A673 (cell line): ENCODE data around the gene ATG7. TPM values are rescaled to one million over a fixed set of nuclear protein-coding genes. Genes with fewer than 3 reads are reported as not detected.

Experiments used
- BruUV-seq: library from RNA; stranded (reverse); fragments of 400-500 nt; replicated peaks from 2 replicates; lab custom pipeline; 2021; lab: Mats Ljungman, UMichigan
- CTCF ChIA-PET: fragments of 300-600 bp; sonication (Branson Sonifier 250); formaldehyde crosslinking; loops from one replicate; lab custom pipeline; 2022; ENCODE audit warnings: antibody characterized with exemption; lab: Charles Lee
- POLR2A ChIA-PET: fragments of 300-600 bp; sonication (Branson Sonifier 250); formaldehyde crosslinking; loops from one replicate; lab custom pipeline; 2022; ENCODE audit warnings: antibody characterized with exemption; ENCODE audit not compliant: low non-redundant PET; lab: Charles Lee
- DNase-seq: peaks from one replicate; pipeline ENCODE4 v3.0.0-alpha.2; 2015; ENCODE audit warnings: low spot score
- H3K27ac ChIP-seq: fragments of 200-600 bp; sonication (generic); 2 replicates; pipeline ENCODE4 v1.5.1; 2016; ENCODE audit warnings: mixed run types, low read depth, mild to moderate bottlenecking, mixed read lengths, antibody characterized with exemption, low read length; ENCODE audit not compliant: poor library complexity, severe bottlenecking
- H3K27me3 ChIP-seq: fragments of 200-600 bp; sonication (generic); replicated peaks from 2 replicates; pipeline ENCODE4 v1.6.1; 2017; ENCODE audit warnings: mixed run types, low read depth, mild to moderate bottlenecking, mixed read lengths, antibody characterized with exemption, low read length; ENCODE audit not compliant: insufficient read depth, poor library complexity
- H3K36me3 ChIP-seq: fragments of 200-600 bp; sonication (generic); 2 replicates; pipeline ENCODE4 v1.6.1; 2016; ENCODE audit warnings: mixed run types, mild to moderate bottlenecking, mixed read lengths, antibody characterized with exemption, low read length; ENCODE audit not compliant: insufficient read depth, poor library complexity, severe bottlenecking
- H3K4me1 ChIP-seq: fragments of 200-600 bp; sonication (generic); 2 replicates; pipeline ENCODE4 v1.6.1; 2017; ENCODE audit warnings: mixed run types, mild to moderate bottlenecking, mixed read lengths, antibody characterized with exemption, low read length; ENCODE audit not compliant: insufficient read depth, poor library complexity, severe bottlenecking
- H3K4me3 ChIP-seq: fragments of 200-600 bp; sonication (generic); 2 replicates; pipeline ENCODE4 v1.5.1; 2016; ENCODE audit warnings: low read depth, mixed run types, mild to moderate bottlenecking, mixed read lengths, low read length; ENCODE audit not compliant: poor library complexity, severe bottlenecking
- H3K9me3 ChIP-seq: fragments of 200-600 bp; sonication (generic); 2 replicates; pipeline ENCODE4 v1.6.1; 2016; ENCODE audit warnings: mixed run types, low read depth, mild to moderate bottlenecking, mixed read lengths, antibody characterized with exemption, low read length; ENCODE audit not compliant: poor library complexity, severe bottlenecking
- CTCF ChIP-seq: fragments of 300-800, 200-600 bp; sonication (generic); conservative IDR thresholded peaks from 2 replicates; pipeline ENCODE4 v1.5.1; 2017; ENCODE audit warnings: low read depth, mild to moderate bottlenecking, antibody characterized with exemption, low read length, moderate library complexity, mixed read lengths
- EZH2 ChIP-seq: fragments of 200-600 bp; sonication (generic); IDR thresholded peaks from 2 replicates; pipeline ENCODE4 v1.6.1; 2017; ENCODE audit warnings: borderline replicate concordance, low read depth, mild to moderate bottlenecking, mixed read lengths, antibody characterized with exemption, low read length; ENCODE audit not compliant: poor library complexity, severe bottlenecking
- intact Hi-C: fragments of 100-400 bp; cut with micrococcal nuclease; formaldehyde crosslinking; loops from one replicate; pipeline ENCODE4 v1.10.0; 2022; ENCODE audit not compliant: unreplicated experiment
- total RNA-seq: library from RNA; stranded (reverse); gene quantifications from 2 replicates; pipeline ENCODE4 v1.2.3, GENCODE V29; 2021

The ATG7 gene
- total RNA-seq, 1 experiment from 2014 or later = 30.9 TPM

GRCh38 chr3:11248596-11248995 lies 23.6 kb upstream of the ATG7 start:
- CTCF ChIA-PET = no interaction called here
- no peaks in the 10 kb centered on the region for H3K36me3 ChIP-seq
- no peak for TF ChIP-seq EZH2
- TF ChIP-seq CTCF = no peak
- BruUV-seq = no TSS peak
- no peak overlapping the region for H3K27ac ChIP-seq
- intact Hi-C loops = no loop called here
- no peaks in the 10 kb centered on the region for H3K27me3 ChIP-seq
- no peak overlapping the region for H3K4me3 ChIP-seq
- DNase-seq = no peak
- H3K4me1 ChIP-seq = no peaks in the 10 kb centered on the region
- H3K9me3 ChIP-seq = no peaks in the 10 kb centered on the region
- POLR2A ChIA-PET = no interaction called here

- intact Hi-C loops = no loop called here
- Histone ChIP-seq H3K4me1 (no peaks in the 10 kb centered on the region), H3K9me3 (no peaks in the 10 kb centered on the region), H3K27me3 (no peaks in the 10 kb centered on the region), H3K4me3 (no peak overlapping the region), H3K27ac (no peak overlapping the region), H3K36me3 (no peaks in the 10 kb centered on the region)
- no peak for DNase-seq
- no TSS peak for BruUV-seq
- CTCF ChIA-PET = no interaction called here
- no peak for TF ChIP-seq EZH2
- no peak for TF ChIP-seq CTCF
- POLR2A ChIA-PET = no interaction called here
Observed at GRCh38 chr3:11250902-11251806, 21.0 kb upstream of the ATG7 start.

GRCh38 chr3:11251807-11252176 lies 20.4 kb upstream of the ATG7 start:
- Histone ChIP-seq H3K9me3 (no peaks in the 10 kb centered on the region), H3K4me1 (no peaks in the 10 kb centered on the region), H3K36me3 (no peaks in the 10 kb centered on the region), H3K27ac (no peak overlapping the region), H3K4me3 (no peak overlapping the region), H3K27me3 (no peaks in the 10 kb centered on the region)
- POLR2A ChIA-PET = no interaction called here
- intact Hi-C loops = no loop called here
- CTCF ChIA-PET = no interaction called here
- no peak for DNase-seq
- TF ChIP-seq CTCF (no peak), EZH2 (no peak)
- no TSS peak for BruUV-seq
